Panc1 (cell line): ENCODE results near the gene WDR70. TPM values are rescaled to one million over a fixed set of nuclear protein-coding genes. Genes with fewer than 3 reads are reported as not detected.

Experiments used
- ATAC-seq: fragments of 200-7000 bp; cut with Tn5 transposase; 2 replicates; pipeline ENCODE4 v1.9.1; 2020; ENCODE audit warnings: mild to moderate bottlenecking, moderate library complexity
- BruUV-seq: library from RNA; stranded (reverse); fragments of 400-500 nt; replicated peaks from 2 replicates; lab custom pipeline; 2021; lab: Mats Ljungman, UMichigan
- CTCF ChIA-PET: fragments of 300-600 bp; sonication (Branson Sonifier 250); formaldehyde crosslinking; loops from one replicate; lab custom pipeline; 2022; ENCODE audit warnings: antibody characterized with exemption; lab: Charles Lee
- POLR2A ChIA-PET: fragments of 300-600 bp; sonication (Branson Sonifier 250); formaldehyde crosslinking; loops from one replicate; lab custom pipeline; 2022; ENCODE audit warnings: antibody characterized with exemption; lab: Charles Lee
- DNase-seq: peaks from one replicate; pipeline ENCODE4 v3.0.0-alpha.2; 2010; ENCODE audit warnings: low read depth, low spot score
- H3K27ac ChIP-seq: 2 replicates; pipeline ENCODE4 v1.5.1; 2011; ENCODE audit warnings: mild to moderate bottlenecking, low read length, inconsistent platforms
- H3K27me3 ChIP-seq: fragments of 200-500 bp; sonication (Bioruptor generic); 2 replicates; pipeline ENCODE4 v1.6.0; 2014; ENCODE audit warnings: low read length, inconsistent platforms; ENCODE audit not compliant: control insufficient read depth, insufficient read depth
- H3K36me3 ChIP-seq: fragments of 200-500 bp; sonication (Bioruptor generic); 2 replicates; pipeline ENCODE4 v1.5.1; 2014; ENCODE audit warnings: inconsistent platforms, mild to moderate bottlenecking, low read length, moderate library complexity; ENCODE audit not compliant: control insufficient read depth, insufficient read depth
- H3K4me1 ChIP-seq: 2 replicates; pipeline ENCODE4 v1.5.1; 2011; ENCODE audit warnings: inconsistent platforms, mild to moderate bottlenecking, low read length, moderate library complexity; ENCODE audit not compliant: control insufficient read depth, insufficient read depth
- H3K4me3 ChIP-seq, 2 experiments: 2 replicates each; pipeline ENCODE4 v1.5.1; 2011 to 2012; ENCODE audit warnings: low read depth in 2 of 2, low read length in 2 of 2, mild to moderate bottlenecking in 2 of 2, inconsistent platforms in 1 of 2, moderate library complexity in 1 of 2
- H3K9me3 ChIP-seq: fragments of 200-500 bp; sonication (Bioruptor generic); 2 replicates; pipeline ENCODE4 v1.5.1; 2014; ENCODE audit warnings: low read depth, mild to moderate bottlenecking, inconsistent platforms, low read length, moderate library complexity; ENCODE audit not compliant: control insufficient read depth, insufficient read depth
- POLR2AphosphoS5 ChIP-seq: IDR thresholded peaks from 2 replicates; pipeline ENCODE4 v1.6.1; 2012; ENCODE audit warnings: mild to moderate bottlenecking, low read depth, low read length, moderate library complexity
- SIN3A ChIP-seq: IDR thresholded peaks from 2 replicates; pipeline ENCODE4 v1.6.1; 2012; ENCODE audit warnings: low read depth, mild to moderate bottlenecking, low read length, moderate library complexity, borderline replicate concordance; ENCODE audit not compliant: insufficient read depth
- TCF7L2 ChIP-seq: IDR thresholded peaks from 2 replicates; pipeline ENCODE4 v1.6.1; 2011; ENCODE audit warnings: mild to moderate bottlenecking, low read depth, low read length, inconsistent platforms
- in situ Hi-C: cut with HindIII; loops from 2 replicates; pipeline ENCODE4 v1.10.0; 2016; ENCODE audit warnings: low sequenced_read_pairs, low pct_unique_long_range_greater_than_20kb
- intact Hi-C: fragments of 100-400 bp; cut with micrococcal nuclease; formaldehyde crosslinking; loops from one replicate; pipeline ENCODE4 v1.10.0; 2022; ENCODE audit not compliant: unreplicated experiment
- total RNA-seq: library from RNA; stranded (reverse); gene quantifications from one replicate; pipeline ENCODE4 v1.2.1, GENCODE V29; 2021; ENCODE audit not compliant: unreplicated experiment
- TF ChIP-seq, protein P1 (sequence below): fragments of 450-650 bp; IDR thresholded peaks from 2 replicates; pipeline ENCODE4 v1.5.1; 2017; ENCODE audit warnings: mild to moderate bottlenecking
- TF ChIP-seq, protein P2 (sequence below), 2 experiments: IDR thresholded peaks; 2 replicates each; pipeline ENCODE4 v1.6.1; 2011 to 2012; ENCODE audit warnings: low read depth in 2 of 2, control low read depth in 1 of 2, low read length in 1 of 2, mild to moderate bottlenecking in 1 of 2, moderate library complexity in 1 of 2; ENCODE audit not compliant: insufficient read depth in 1 of 2

The WDR70 gene
- total RNA-seq, 1 experiment from 2014 or later, result 29.5 TPM

DNA sequence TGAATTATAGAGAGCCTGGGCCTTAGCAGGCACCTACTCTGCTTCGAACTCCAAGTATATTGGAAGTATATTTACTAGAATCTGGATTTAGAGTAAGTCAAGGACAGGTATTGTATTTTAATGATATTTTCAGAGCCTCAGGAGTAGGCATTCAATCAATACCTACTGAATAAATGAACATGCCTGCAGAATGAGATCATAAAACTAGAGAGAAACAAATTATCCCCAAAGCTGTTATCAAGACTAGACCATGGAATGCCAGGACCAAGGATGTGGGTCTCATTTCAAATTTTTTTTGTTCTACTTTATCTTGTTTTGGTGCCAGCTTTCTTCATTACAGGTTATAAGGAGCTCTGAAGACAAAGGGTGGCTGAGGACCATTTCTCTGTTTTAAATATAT, 394.7 kb downstream of the WDR70 start:
- H3K27me3 ChIP-seq, result no peaks in the 10 kb centered on the region
- no peaks in the 10 kb centered on the region for H3K4me1 ChIP-seq
- H3K36me3 ChIP-seq, result no peaks in the 10 kb centered on the region
- no peak for DNase-seq
- CTCF ChIA-PET, result no interaction called here
- intact Hi-C loops, result loop anchor here (10.0 kb wide), 1 partner anchor 411 kb away; no protein-coding TSS in a partner anchor
- POLR2A ChIA-PET, result no interaction called here
- no peak for ATAC-seq
- BruUV-seq, result no TSS peak
- no peaks in the 10 kb centered on the region for H3K9me3 ChIP-seq
- no peak overlapping the region for H3K4me3 ChIP-seq
- TF ChIP-seq SIN3A (no peak), TCF7L2 (no peak), POLR2AphosphoS5 (no peak)
- TF ChIP-seq, protein P1, sequence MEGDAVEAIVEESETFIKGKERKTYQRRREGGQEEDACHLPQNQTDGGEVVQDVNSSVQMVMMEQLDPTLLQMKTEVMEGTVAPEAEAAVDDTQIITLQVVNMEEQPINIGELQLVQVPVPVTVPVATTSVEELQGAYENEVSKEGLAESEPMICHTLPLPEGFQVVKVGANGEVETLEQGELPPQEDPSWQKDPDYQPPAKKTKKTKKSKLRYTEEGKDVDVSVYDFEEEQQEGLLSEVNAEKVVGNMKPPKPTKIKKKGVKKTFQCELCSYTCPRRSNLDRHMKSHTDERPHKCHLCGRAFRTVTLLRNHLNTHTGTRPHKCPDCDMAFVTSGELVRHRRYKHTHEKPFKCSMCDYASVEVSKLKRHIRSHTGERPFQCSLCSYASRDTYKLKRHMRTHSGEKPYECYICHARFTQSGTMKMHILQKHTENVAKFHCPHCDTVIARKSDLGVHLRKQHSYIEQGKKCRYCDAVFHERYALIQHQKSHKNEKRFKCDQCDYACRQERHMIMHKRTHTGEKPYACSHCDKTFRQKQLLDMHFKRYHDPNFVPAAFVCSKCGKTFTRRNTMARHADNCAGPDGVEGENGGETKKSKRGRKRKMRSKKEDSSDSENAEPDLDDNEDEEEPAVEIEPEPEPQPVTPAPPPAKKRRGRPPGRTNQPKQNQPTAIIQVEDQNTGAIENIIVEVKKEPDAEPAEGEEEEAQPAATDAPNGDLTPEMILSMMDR, result no peak
- TF ChIP-seq, protein P2, sequence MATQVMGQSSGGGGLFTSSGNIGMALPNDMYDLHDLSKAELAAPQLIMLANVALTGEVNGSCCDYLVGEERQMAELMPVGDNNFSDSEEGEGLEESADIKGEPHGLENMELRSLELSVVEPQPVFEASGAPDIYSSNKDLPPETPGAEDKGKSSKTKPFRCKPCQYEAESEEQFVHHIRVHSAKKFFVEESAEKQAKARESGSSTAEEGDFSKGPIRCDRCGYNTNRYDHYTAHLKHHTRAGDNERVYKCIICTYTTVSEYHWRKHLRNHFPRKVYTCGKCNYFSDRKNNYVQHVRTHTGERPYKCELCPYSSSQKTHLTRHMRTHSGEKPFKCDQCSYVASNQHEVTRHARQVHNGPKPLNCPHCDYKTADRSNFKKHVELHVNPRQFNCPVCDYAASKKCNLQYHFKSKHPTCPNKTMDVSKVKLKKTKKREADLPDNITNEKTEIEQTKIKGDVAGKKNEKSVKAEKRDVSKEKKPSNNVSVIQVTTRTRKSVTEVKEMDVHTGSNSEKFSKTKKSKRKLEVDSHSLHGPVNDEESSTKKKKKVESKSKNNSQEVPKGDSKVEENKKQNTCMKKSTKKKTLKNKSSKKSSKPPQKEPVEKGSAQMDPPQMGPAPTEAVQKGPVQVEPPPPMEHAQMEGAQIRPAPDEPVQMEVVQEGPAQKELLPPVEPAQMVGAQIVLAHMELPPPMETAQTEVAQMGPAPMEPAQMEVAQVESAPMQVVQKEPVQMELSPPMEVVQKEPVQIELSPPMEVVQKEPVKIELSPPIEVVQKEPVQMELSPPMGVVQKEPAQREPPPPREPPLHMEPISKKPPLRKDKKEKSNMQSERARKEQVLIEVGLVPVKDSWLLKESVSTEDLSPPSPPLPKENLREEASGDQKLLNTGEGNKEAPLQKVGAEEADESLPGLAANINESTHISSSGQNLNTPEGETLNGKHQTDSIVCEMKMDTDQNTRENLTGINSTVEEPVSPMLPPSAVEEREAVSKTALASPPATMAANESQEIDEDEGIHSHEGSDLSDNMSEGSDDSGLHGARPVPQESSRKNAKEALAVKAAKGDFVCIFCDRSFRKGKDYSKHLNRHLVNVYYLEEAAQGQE (IDR thresholded peaks at IDR 0.05; ENCODE audit: insufficient read depth in 1 of 2, low read depth in 2 of 2, low read length in 1 of 2), result no peak
- no peak overlapping the region for H3K27ac ChIP-seq
- in situ Hi-C loops, result no loop called here

DNA sequence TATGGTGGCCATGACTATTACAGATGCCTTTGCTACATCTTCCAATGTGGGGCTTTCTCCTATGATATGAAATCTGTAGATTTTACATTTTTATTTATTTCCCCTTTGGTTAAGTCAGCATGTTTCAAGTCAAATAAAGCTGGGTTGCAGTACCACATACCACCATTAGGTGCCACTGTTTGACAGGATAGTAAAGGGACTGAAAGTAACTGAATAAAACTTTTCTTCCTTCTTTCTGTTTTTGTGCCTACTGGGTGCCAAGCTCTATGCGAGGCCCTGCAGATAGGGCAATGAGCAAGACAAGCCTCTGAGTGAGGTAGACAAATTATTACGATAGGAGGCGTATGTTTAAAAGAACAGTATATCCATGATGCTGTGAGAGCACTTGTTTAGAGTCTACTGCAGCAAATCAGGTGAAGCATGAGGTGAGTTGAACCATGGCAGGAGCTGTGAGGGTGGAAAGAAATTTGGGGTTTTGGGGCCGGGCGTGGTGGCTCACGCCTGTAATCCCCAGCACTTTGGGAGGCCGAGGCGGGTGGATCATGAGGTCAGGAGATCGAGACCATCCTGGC, 395.9 kb downstream of the WDR70 start:
- intact Hi-C loops (loop anchor here (10.0 kb wide), 1 partner anchor 410 kb away; no protein-coding TSS in a partner anchor), in situ Hi-C loops (no loop called here)
- H3K9me3 ChIP-seq, result no peaks in the 10 kb centered on the region
- no peaks in the 10 kb centered on the region for H3K36me3 ChIP-seq
- H3K27me3 ChIP-seq, result no peaks in the 10 kb centered on the region
- H3K4me1 ChIP-seq, result no peaks in the 10 kb centered on the region
- CTCF ChIA-PET, result no interaction called here
- no peak for ATAC-seq
- no peak overlapping the region for H3K27ac ChIP-seq
- POLR2A ChIA-PET, result no interaction called here
- DNase-seq, result no peak
- TF ChIP-seq, protein P1, result peak; percentile 78
- TF ChIP-seq TCF7L2, result no peak
- no TSS peak for BruUV-seq
- no peak overlapping the region for H3K4me3 ChIP-seq
